Upper lobe of left lung (tissue), 6 donors: ENCODE results near the gene MED27. TPM values are rescaled to one million over a fixed set of nuclear protein-coding genes. Genes with fewer than 3 reads are reported as not detected.

ENCODE experiments used
- ATAC-seq, 2 donors: fragments of 200-7000 bp; cut with Tn5 transposase; one replicate each; pipeline ENCODE4 v1.9.1; 2022; ENCODE audit warnings: mild to moderate bottlenecking in 2 of 2, moderate library complexity in 2 of 2; ENCODE audit not compliant: low FRiP score in 2 of 2
- DNase-seq, 2 donors: peaks; one replicate each; pipeline ENCODE4 v3.0.0-alpha.2; 2019 to 2020
- H3K27ac ChIP-seq, 4 donors: fragments of 200-600 bp; sonication (generic); one replicate each; pipeline ENCODE4 v1.5.1; 2016 to 2019
- H3K27me3 ChIP-seq, 4 donors: fragments of 200-600 bp; sonication (generic); one replicate each; pipeline ENCODE4 v1.5.1; 2017 to 2019
- H3K36me3 ChIP-seq, 4 donors: fragments of 200-600 bp; sonication (generic); one replicate each; pipeline ENCODE4 v1.5.1; 2016 to 2019
- H3K4me1 ChIP-seq, 4 donors: fragments of 200-600 bp; sonication (generic); one replicate each; pipeline ENCODE4 v1.5.1; 2018 to 2019
- H3K4me3 ChIP-seq, 4 donors: fragments of 200-600 bp; sonication (generic); one replicate each; pipeline ENCODE4 v1.5.1; 2017 to 2019; ENCODE audit warnings: mild to moderate bottlenecking in 2 of 4, moderate library complexity in 1 of 4
- H3K9me3 ChIP-seq, 4 donors: fragments of 200-600 bp; sonication (generic); one replicate each; pipeline ENCODE4 v1.5.1; 2018 to 2019
- CTCF ChIP-seq, 6 experiments: fragments of 450-650 bp in 4 of 6; fragments of 200-600 bp in 2 of 6; sonication (generic) in 2 of 6; IDR thresholded peaks; one replicate each; pipeline ENCODE4 v1.5.1; 2016 to 2019; ENCODE audit warnings: antibody characterized with exemption in 6 of 6
- EP300 ChIP-seq, 4 donors: sonication (generic); formaldehyde crosslinking; IDR thresholded peaks; one replicate each; pipeline ENCODE4 v1.5.1; 2017; ENCODE audit warnings: antibody characterized with exemption in 4 of 4, control low read depth in 2 of 4
- POLR2A ChIP-seq, 4 donors: fragments of 450-650 bp; IDR thresholded peaks; one replicate each; pipeline ENCODE4 v1.5.1; 2016 to 2017; ENCODE audit warnings: antibody characterized with exemption in 4 of 4, mild to moderate bottlenecking in 2 of 4
- POLR2AphosphoS5 ChIP-seq, 2 donors: sonication (generic); formaldehyde crosslinking; IDR thresholded peaks; one replicate each; pipeline ENCODE4 v1.5.1; 2017; ENCODE audit warnings: antibody characterized with exemption in 2 of 2
- WGBS, 2 donors: methylation state at CpG; one replicate each; pipeline ENCODE4 v1.1.5; 2017 to 2018; 5-methylcytosine and 5-hydroxymethylcytosine counted together
- total RNA-seq, 6 donors: library from RNA; depleted of rRNA in 4 of 6; stranded (reverse); fragments of >200 nt in 4 of 6; gene quantifications; one replicate each; pipeline versions ENCODE4 v1.1.0 to v1.2.1, GENCODE V29; 2016 to 2021
- donor health status: DM: no; HTN: no; CAD: no; lungs with moderate emphysema.
- donor health status: DM: no; HTN: yes; CAD: no; lungs with severe emphysema.

Gene MED27
- total RNA-seq, 6 donors from 2014 or later = 4.9 to 24.2 (median 17.1) TPM

- Histone ChIP-seq H3K9me3 (no peaks in the 10 kb centered on the region), H3K27me3 (no peaks in the 10 kb centered on the region), H3K36me3 (no peaks in the 10 kb centered on the region), H3K27ac (no peak overlapping the region), H3K4me1 (peaks cover 5 to 12% (median 7%) of the 10 kb centered on the region in 4 donors), H3K4me3 (no peak overlapping the region)
- 41 to 51% methylated on average over 7 of the region's 7 CpGs for WGBS, 2 donors
- DNase-seq = no peak
- no peak for TF ChIP-seq CTCF (IDR thresholded peaks at IDR 0.05)
- no peak for TF ChIP-seq EP300 (IDR thresholded peaks at IDR 0.05)
- no peak for TF ChIP-seq POLR2AphosphoS5 (IDR thresholded peaks at IDR 0.05)
- no peak for TF ChIP-seq POLR2A (IDR thresholded peaks at IDR 0.05)
- no peak for ATAC-seq
These were observed 45.7 kb upstream of the MED27 start for GRCh38 chr9:132125361-132125760.

- Histone ChIP-seq H3K4me1 (peaks cover 5 to 12% (median 7%) of the 10 kb centered on the region in 4 donors), H3K27ac (no peak overlapping the region), H3K36me3 (no peaks in the 10 kb centered on the region), H3K4me3 (no peak overlapping the region), H3K9me3 (no peaks in the 10 kb centered on the region), H3K27me3 (no peaks in the 10 kb centered on the region)
- no peak for ATAC-seq
- TF ChIP-seq POLR2AphosphoS5 (IDR thresholded peaks at IDR 0.05) (no peak), CTCF (IDR thresholded peaks at IDR 0.05) (no peak), EP300 (IDR thresholded peaks at IDR 0.05) (no peak), POLR2A (IDR thresholded peaks at IDR 0.05) (no peak)
- DNase-seq = no peak
- WGBS, 2 donors = 51 to 60% methylated on average over 6 of the region's 6 CpGs
These were observed 45.1 kb upstream of the MED27 start for GRCh38 chr9:132124800-132125199.

GRCh38 chr9:132121021-132121420 lies 41.4 kb upstream of the MED27 start:
- peaks cover 0 to 12% (median 3%) of the 10 kb centered on the region in 4 donors for H3K4me1 ChIP-seq
- no peaks in the 10 kb centered on the region for H3K27me3 ChIP-seq
- 93 to 100% methylated on average over 2 of the region's 2 CpGs for WGBS, 2 donors
- no peak overlapping the region for H3K27ac ChIP-seq
- no peak for TF ChIP-seq POLR2A (IDR thresholded peaks at IDR 0.05)
- no peak for TF ChIP-seq CTCF (IDR thresholded peaks at IDR 0.05)
- TF ChIP-seq EP300 (IDR thresholded peaks at IDR 0.05) = no peak
- TF ChIP-seq POLR2AphosphoS5 (IDR thresholded peaks at IDR 0.05) = no peak
- no peaks in the 10 kb centered on the region for H3K9me3 ChIP-seq
- H3K36me3 ChIP-seq = no peaks in the 10 kb centered on the region
- ATAC-seq (no peak), DNase-seq (no peak)
- H3K4me3 ChIP-seq = no peak overlapping the region

- ATAC-seq (no peak), DNase-seq (no peak)
- H3K4me1 ChIP-seq = no peaks in the 10 kb centered on the region
- TF ChIP-seq EP300 (IDR thresholded peaks at IDR 0.05) = no peak
- no peak for TF ChIP-seq POLR2AphosphoS5 (IDR thresholded peaks at IDR 0.05)
- no peak for TF ChIP-seq POLR2A (IDR thresholded peaks at IDR 0.05)
- TF ChIP-seq CTCF (IDR thresholded peaks at IDR 0.05) = no peak
- H3K4me3 ChIP-seq = no peak overlapping the region
- no peaks in the 10 kb centered on the region for H3K27me3 ChIP-seq
- H3K9me3 ChIP-seq = no peaks in the 10 kb centered on the region
- WGBS, 2 donors = 74 to 80% methylated on average over 3 of the region's 3 CpGs
- H3K27ac ChIP-seq = no peak overlapping the region
- H3K36me3 ChIP-seq = no peaks in the 10 kb centered on the region
These were observed 38.0 kb upstream of the MED27 start for GRCh38 chr9:132117694-132118093.

- Histone ChIP-seq H3K36me3 (no peaks in the 10 kb centered on the region), H3K27me3 (no peaks in the 10 kb centered on the region), H3K9me3 (no peaks in the 10 kb centered on the region), H3K4me3 (no peak overlapping the region), H3K4me1 (no peaks in the 10 kb centered on the region), H3K27ac (no peak overlapping the region)
- DNase-seq (no peak), ATAC-seq (no peak)
- TF ChIP-seq CTCF (IDR thresholded peaks at IDR 0.05) (no peak), EP300 (IDR thresholded peaks at IDR 0.05) (no peak), POLR2A (IDR thresholded peaks at IDR 0.05) (no peak), POLR2AphosphoS5 (IDR thresholded peaks at IDR 0.05) (no peak)
- 83 to 86% methylated on average over 3 of the region's 3 CpGs for WGBS, 2 donors
These were observed 36.9 kb upstream of the MED27 start for GRCh38 chr9:132116583-132116982.
